Gastrocnemius medialis (tissue), 4 donors: ENCODE data around the gene GLI3. TPM values are rescaled to one million over a fixed set of nuclear protein-coding genes. Genes with fewer than 3 reads are reported as not detected.
A peak's percentile ranks its signal among the peaks of the same experiment; 100 is the strongest.

ENCODE experiments used
- ATAC-seq, 2 donors: fragments of 150-250 bp; one replicate each; pipeline ENCODE4 v1.9.1; 2016
- DNase-seq, 2 donors: peaks; one replicate each; pipeline ENCODE4 v3.0.0-alpha.2; 2019
- H3K27ac ChIP-seq, 4 donors: fragments of 200-600 bp; sonication (generic); 1 replicate in 1 of 4; 2 replicates in 3 of 4; pipeline ENCODE4 v1.5.1; 2016 to 2018; ENCODE audit warnings: mild to moderate bottlenecking in 2 of 4, moderate library complexity in 1 of 4
- H3K27me3 ChIP-seq, 3 donors: fragments of 200-600 bp; sonication (generic) in 2 of 3; 1 replicate in 1 of 3; 2 replicates in 2 of 3; pipeline versions ENCODE4 v1.5.1 to v1.6.0; 2016 to 2019; ENCODE audit warnings: mild to moderate bottlenecking in 1 of 3, moderate library complexity in 1 of 3
- H3K36me3 ChIP-seq, 2 donors: fragments of 200-600 bp; sonication (generic) in 1 of 2; one replicate each; pipeline ENCODE4 v1.5.1; 2017 to 2018
- H3K4me1 ChIP-seq, 2 donors: fragments of 200-600 bp; sonication (generic) in 1 of 2; one replicate each; pipeline ENCODE4 v1.5.1; 2016 to 2017; ENCODE audit warnings: mild to moderate bottlenecking in 2 of 2
- H3K4me3 ChIP-seq, 4 donors: fragments of 200-600 bp; sonication (generic) in 3 of 4; 1 replicate in 1 of 4; 2 replicates in 3 of 4; pipeline ENCODE4 v1.5.1; 2016 to 2019; ENCODE audit warnings: mild to moderate bottlenecking in 2 of 4
- H3K9me3 ChIP-seq, 3 donors: fragments of 200-600 bp; sonication (generic) in 2 of 3; 1 replicate in 1 of 3; 2 replicates in 2 of 3; pipeline ENCODE4 v1.5.1; 2016 to 2019
- POLR2A ChIP-seq, 2 donors: fragments of 450-650 bp; IDR thresholded peaks; one replicate each; pipeline ENCODE4 v1.6.1; 2017; ENCODE audit warnings: antibody characterized with exemption in 2 of 2, mild to moderate bottlenecking in 2 of 2, moderate library complexity in 2 of 2
- in situ Hi-C, 4 donors: fragments of 200-750 bp; cut with MboI; loops; one replicate each; pipeline versions ENCODE4 v1.15.0 to v1.8.0; 2017; ENCODE audit warnings: low sequenced_read_pairs in 4 of 4
- intact Hi-C: fragments of 100-400 bp; cut with DNase I; formaldehyde crosslinking; loops from one replicate; pipeline ENCODE4 v1.15.1; 2023; ENCODE audit warnings: low total_unique reads
- total RNA-seq, 4 donors: library from RNA; depleted of rRNA; stranded (reverse); fragments of >200 nt; gene quantifications; one replicate each; pipeline versions ENCODE4 v1.1.0 to v1.2.3, GENCODE V29; 2016
- TF ChIP-seq, protein P1 (sequence below), 5 experiments: fragments of 450-650 bp in 3 of 5; fragments of 200-600 bp in 2 of 5; sonication (generic) in 2 of 5; IDR thresholded peaks in 4 of 5; conservative IDR thresholded peaks in 1 of 5; 1 replicate in 4 of 5; 2 replicates in 1 of 5; pipeline ENCODE4 v1.5.1; 2016 to 2019; ENCODE audit warnings: antibody characterized with exemption in 5 of 5, mild to moderate bottlenecking in 3 of 5, moderate library complexity in 3 of 5

The GLI3 gene
- total RNA-seq, 4 donors from 2014 or later = 0.46 to 1.6 (median 0.81) TPM

DNA sequence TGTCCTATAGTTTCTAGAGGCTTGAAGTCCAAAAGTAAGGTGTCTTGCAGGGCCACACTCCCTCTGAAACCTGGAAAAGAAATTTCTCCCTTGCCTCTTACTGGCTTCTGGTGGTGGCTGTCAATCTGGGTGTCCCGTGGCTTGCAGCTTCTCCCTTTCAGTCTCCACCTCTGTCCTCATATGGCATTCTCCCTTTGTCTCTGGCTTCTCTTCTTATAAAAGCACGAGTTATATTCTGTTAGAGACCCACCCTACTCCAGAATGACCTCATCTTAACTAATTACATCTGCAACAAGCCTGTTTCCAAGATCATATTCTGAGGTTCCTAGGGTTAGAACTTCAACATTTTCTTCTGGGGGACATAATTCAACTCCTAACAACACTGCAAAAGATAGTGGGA, 3.4 kb upstream of the GLI3 start:
- H3K4me3 ChIP-seq = no peak overlapping the region
- no peaks in the 10 kb centered on the region for H3K36me3 ChIP-seq
- peaks cover 9 to 13% of the 10 kb centered on the region in 2 donors for H3K4me1 ChIP-seq
- in situ Hi-C loops = loop anchor here in 1 of 4 donors (25.0 kb wide), 1 partner anchor 253 kb away; no protein-coding TSS in a partner anchor
- TF ChIP-seq, protein P1, sequence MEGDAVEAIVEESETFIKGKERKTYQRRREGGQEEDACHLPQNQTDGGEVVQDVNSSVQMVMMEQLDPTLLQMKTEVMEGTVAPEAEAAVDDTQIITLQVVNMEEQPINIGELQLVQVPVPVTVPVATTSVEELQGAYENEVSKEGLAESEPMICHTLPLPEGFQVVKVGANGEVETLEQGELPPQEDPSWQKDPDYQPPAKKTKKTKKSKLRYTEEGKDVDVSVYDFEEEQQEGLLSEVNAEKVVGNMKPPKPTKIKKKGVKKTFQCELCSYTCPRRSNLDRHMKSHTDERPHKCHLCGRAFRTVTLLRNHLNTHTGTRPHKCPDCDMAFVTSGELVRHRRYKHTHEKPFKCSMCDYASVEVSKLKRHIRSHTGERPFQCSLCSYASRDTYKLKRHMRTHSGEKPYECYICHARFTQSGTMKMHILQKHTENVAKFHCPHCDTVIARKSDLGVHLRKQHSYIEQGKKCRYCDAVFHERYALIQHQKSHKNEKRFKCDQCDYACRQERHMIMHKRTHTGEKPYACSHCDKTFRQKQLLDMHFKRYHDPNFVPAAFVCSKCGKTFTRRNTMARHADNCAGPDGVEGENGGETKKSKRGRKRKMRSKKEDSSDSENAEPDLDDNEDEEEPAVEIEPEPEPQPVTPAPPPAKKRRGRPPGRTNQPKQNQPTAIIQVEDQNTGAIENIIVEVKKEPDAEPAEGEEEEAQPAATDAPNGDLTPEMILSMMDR (IDR thresholded peaks at IDR 0.05 in 4 of 5, conservative IDR thresholded peaks at IDR 0.05 in 1 of 5) = no peak
- no peak for TF ChIP-seq POLR2A (IDR thresholded peaks at IDR 0.05)
- intact Hi-C loops = no loop called here
- H3K27me3 ChIP-seq = peaks cover 0 to 6% (median 0%) of the 10 kb centered on the region in 3 donors
- H3K27ac ChIP-seq = no peak overlapping the region
- no peaks in the 10 kb centered on the region for H3K9me3 ChIP-seq
- ATAC-seq (no peak), DNase-seq (no peak)

DNA sequence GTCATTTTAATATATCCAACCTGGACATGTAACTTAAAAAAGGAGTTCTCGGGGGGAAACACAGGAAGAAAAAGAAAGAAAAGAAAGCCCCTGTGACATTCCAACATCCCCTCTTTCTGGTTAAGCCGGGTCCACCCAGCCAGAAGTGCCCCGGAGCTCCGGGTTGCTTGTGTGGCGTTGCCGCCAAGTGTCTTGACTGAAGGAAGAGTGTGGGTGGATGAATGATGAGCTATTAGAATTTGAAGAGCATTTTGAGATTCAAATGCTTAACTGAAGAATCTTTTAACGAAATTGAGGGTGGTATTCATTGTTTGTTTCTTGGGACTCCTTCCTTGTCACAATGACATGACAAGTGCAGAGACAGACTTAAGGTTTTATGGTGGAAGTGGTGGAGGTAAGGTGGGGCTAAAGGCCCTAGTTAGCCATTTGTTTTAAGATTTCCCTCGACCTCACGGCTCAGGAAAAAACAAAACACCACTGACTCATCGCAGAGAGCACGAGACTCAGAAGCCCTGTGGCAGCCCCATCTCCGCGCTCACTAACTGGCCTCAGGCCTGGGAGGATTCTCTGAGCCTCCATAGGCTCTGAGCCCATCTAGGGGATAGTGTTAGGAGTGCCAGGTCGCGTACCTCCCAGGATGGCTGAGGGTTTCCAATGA, 1.8 kb upstream of the GLI3 start:
- Histone ChIP-seq H3K27ac (peak overlapping the region; percentile 76 to 88 (median 80)), H3K27me3 (peaks cover 0 to 15% (median 10%) of the 10 kb centered on the region in 3 donors), H3K9me3 (no peaks in the 10 kb centered on the region), H3K4me1 (peaks cover 9 to 16% of the 10 kb centered on the region in 2 donors), H3K36me3 (no peaks in the 10 kb centered on the region), H3K4me3 (no peak overlapping the region)
- intact Hi-C loops (loop anchor here (5.0 kb wide), 1 partner anchor 262 kb away; no protein-coding TSS in a partner anchor), in situ Hi-C loops (loop anchor here in 1 of 4 donors (25.0 kb wide), 1 partner anchor 252 kb away; no protein-coding TSS in a partner anchor)
- TF ChIP-seq POLR2A (IDR thresholded peaks at IDR 0.05) = no peak
- TF ChIP-seq, protein P1 (IDR thresholded peaks at IDR 0.05 in 4 of 5, conservative IDR thresholded peaks at IDR 0.05 in 1 of 5) = no peak
- DNase-seq (peak in 1 of 2 donors; percentile 30), ATAC-seq (no peak)

DNA sequence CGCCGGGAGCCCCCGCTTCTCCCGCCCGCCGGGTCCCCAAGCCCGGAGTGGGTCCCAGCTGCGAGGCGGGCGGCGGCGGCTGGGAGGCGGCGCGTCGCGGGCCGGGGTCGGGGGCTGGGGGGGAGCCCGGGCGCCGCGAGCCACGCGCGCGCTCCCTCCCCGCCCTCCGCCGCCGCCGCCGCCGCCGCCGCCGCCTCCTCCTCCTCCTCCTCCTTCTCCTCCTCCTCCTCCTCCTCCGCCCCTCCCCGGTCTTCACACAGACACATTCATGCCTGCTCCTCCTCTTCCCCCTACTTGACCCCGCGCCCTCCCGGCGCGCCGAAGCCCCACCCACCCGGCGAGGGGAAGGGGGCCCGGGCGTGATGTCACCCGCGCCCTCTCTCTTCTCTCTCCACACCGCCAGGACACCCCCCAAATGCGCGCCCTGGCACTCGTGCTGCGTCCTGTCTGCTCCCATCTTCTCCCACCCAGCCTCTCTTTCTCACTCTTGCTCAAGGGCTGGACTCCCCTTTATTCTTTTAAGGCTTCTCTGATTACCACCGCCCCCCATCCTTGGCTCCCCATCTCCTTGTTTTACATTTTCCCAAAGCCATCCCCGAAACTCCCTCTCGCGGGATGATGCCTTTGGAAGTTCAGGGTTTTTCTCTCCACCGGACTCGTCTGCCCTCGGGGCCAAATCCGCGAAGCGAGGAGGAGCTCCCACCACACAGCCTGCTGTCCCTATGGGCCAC, 967 bp upstream of the GLI3 start:
- H3K27me3 ChIP-seq = peaks cover 0 to 18% (median 17%) of the 10 kb centered on the region in 3 donors

DNA sequence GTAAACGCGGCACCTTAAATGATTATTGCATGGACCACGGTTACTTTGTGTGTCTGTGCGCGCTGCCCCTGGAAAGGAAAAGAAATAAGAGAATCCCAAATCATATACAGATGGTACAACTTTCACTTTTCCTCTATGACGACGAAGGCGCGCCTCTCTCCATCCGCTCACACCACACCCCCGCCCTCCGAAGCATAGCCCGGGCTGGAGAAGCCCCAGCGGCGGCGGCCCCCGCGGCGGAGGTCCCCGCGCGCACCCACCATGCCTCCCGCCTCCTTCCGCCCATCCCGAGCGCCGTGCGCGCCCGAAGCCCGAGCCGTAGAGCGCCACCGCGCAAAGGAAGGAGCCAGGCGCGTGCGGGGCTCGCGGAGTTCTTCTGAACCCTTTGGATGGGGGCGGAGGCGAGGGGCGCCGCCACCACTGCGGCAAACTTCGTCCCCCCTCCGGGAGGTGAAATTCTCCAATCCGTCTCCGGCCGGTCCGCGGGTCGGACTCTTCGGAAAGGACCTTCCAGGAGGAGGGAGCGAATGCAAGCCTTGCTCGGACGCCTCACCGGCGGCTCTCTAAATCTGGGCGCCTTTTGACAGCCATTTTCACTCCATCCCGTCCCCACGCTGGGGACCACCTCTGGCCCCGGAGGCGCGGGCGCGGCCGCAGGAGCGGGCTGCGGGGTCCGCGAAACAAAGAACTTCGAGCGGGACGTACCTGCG, 588 bp downstream of the GLI3 start:
- in situ Hi-C loops (loop anchor here in 1 of 4 donors (25.0 kb wide), 1 partner anchor 249 kb away; no protein-coding TSS in a partner anchor), intact Hi-C loops (loop anchor here (2.0 to 5.0 kb wide), 2 partner anchors 26 to 259 kb away; no protein-coding TSS in a partner anchor)
- ATAC-seq (peak; percentile 21 to 35), DNase-seq (no peak)
- peak; percentile 28 to 40 for TF ChIP-seq POLR2A (IDR thresholded peaks at IDR 0.05)
- TF ChIP-seq, protein P1 (IDR thresholded peaks at IDR 0.05 in 4 of 5, conservative IDR thresholded peaks at IDR 0.05 in 1 of 5) = no peak
- H3K27ac ChIP-seq = peak overlapping the region; percentile 70 to 88 (median 76)
- peak overlapping the region; percentile 74 to 89 (median 80) for H3K4me3 ChIP-seq
- no peaks in the 10 kb centered on the region for H3K9me3 ChIP-seq
- no peaks in the 10 kb centered on the region for H3K36me3 ChIP-seq
- peaks cover 1 to 25% (median 17%) of the 10 kb centered on the region in 3 donors for H3K27me3 ChIP-seq
- peaks cover 9 to 19% of the 10 kb centered on the region in 2 donors for H3K4me1 ChIP-seq

More for the DNA sequence above, 967 bp upstream of the GLI3 start:
- Histone ChIP-seq H3K36me3 (no peaks in the 10 kb centered on the region), H3K9me3 (no peaks in the 10 kb centered on the region), H3K27ac (peak overlapping the region; percentile 78 to 88 (median 82)), H3K4me3 (peak overlapping the region; percentile 78 to 83 (median 82)), H3K4me1 (peaks cover 9 to 16% of the 10 kb centered on the region in 2 donors)
- ATAC-seq (peak; percentile 47 to 51), DNase-seq (peak; percentile 47 to 73)
- no peak for TF ChIP-seq POLR2A (IDR thresholded peaks at IDR 0.05)
- TF ChIP-seq, protein P1 (IDR thresholded peaks at IDR 0.05 in 4 of 5, conservative IDR thresholded peaks at IDR 0.05 in 1 of 5) = no peak
- intact Hi-C loops (loop anchor here (2.0 to 5.0 kb wide), 2 partner anchors 25 to 261 kb away; no protein-coding TSS in a partner anchor), in situ Hi-C loops (loop anchor here in 1 of 4 donors (25.0 kb wide), 1 partner anchor 251 kb away; no protein-coding TSS in a partner anchor)
